Activated T-cell treated with anti-CD3 and anti-CD28 coated beads, Interleukin-2, amount 50 U/mL, for 4 hours (primary cell): ENCODE results near the gene HS1BP3. TPM values are rescaled to one million over a fixed set of nuclear protein-coding genes. Genes with fewer than 3 reads are reported as not detected.

Source experiments
- ATAC-seq, 2 donors: fragments of 200-7000 bp; cut with Tn5 transposase; one replicate each; pipeline ENCODE4 v1.10.0; 2021
- DNase-seq: peaks from one replicate; pipeline ENCODE4 v3.0.0-alpha.2; 2020
- H3K27me3 Mint-ChIP-seq: one replicate; pipeline ENCODE4 v1.8.0; 2021; ENCODE audit warnings: low read depth, mixed read lengths
- H3K36me3 Mint-ChIP-seq: one replicate; pipeline ENCODE4 v1.8.0; 2022; ENCODE audit warnings: mixed read lengths; ENCODE audit not compliant: insufficient read depth
- H3K4me1 Mint-ChIP-seq: one replicate; pipeline ENCODE4 v1.8.0; 2021; ENCODE audit warnings: low read depth, mixed read lengths
- H3K4me3 Mint-ChIP-seq: one replicate; pipeline ENCODE4 v1.8.0; 2021; ENCODE audit warnings: mild to moderate bottlenecking, moderate library complexity, mixed read lengths
- H3K9me3 Mint-ChIP-seq: one replicate; pipeline ENCODE4 v1.8.0; 2021; ENCODE audit warnings: mixed read lengths
- total RNA-seq, 3 donors: library from RNA; stranded (reverse); gene quantifications; one replicate each; pipeline ENCODE4 v1.2.1, GENCODE V29; 2021

Gene HS1BP3
- total RNA-seq, 3 donors from 2014 or later, result 6.0 to 6.7 (median 6.3) TPM

- Mint-ChIP-seq H3K36me3 (peaks cover 13% of the 10 kb centered on the region), H3K9me3 (no peaks in the 10 kb centered on the region), H3K4me3 (no peak overlapping the region), H3K27me3 (no peaks in the 10 kb centered on the region), H3K4me1 (no peaks in the 10 kb centered on the region)
- DNase-seq (no peak), ATAC-seq (no peak)
These were observed 24.0 kb downstream of the HS1BP3 start for GRCh38 chr2:20626698-20627513.

GRCh38 chr2:20626392-20626697 is 24.6 kb downstream of the HS1BP3 start:
- H3K4me3 Mint-ChIP-seq, result no peak overlapping the region
- no peaks in the 10 kb centered on the region for H3K4me1 Mint-ChIP-seq
- no peak for DNase-seq
- no peak for ATAC-seq
- H3K36me3 Mint-ChIP-seq, result peaks cover 9% of the 10 kb centered on the region
- H3K27me3 Mint-ChIP-seq, result no peaks in the 10 kb centered on the region
- H3K9me3 Mint-ChIP-seq, result no peaks in the 10 kb centered on the region

- ATAC-seq, result no peak
- H3K9me3 Mint-ChIP-seq, result no peaks in the 10 kb centered on the region
- H3K4me3 Mint-ChIP-seq, result no peak overlapping the region
- H3K4me1 Mint-ChIP-seq, result no peaks in the 10 kb centered on the region
- DNase-seq, result no peak
- peaks cover 11% of the 10 kb centered on the region for H3K36me3 Mint-ChIP-seq
- H3K27me3 Mint-ChIP-seq, result no peaks in the 10 kb centered on the region
These were observed 25.2 kb downstream of the HS1BP3 start for GRCh38 chr2:20625491-20626391.

DNA sequence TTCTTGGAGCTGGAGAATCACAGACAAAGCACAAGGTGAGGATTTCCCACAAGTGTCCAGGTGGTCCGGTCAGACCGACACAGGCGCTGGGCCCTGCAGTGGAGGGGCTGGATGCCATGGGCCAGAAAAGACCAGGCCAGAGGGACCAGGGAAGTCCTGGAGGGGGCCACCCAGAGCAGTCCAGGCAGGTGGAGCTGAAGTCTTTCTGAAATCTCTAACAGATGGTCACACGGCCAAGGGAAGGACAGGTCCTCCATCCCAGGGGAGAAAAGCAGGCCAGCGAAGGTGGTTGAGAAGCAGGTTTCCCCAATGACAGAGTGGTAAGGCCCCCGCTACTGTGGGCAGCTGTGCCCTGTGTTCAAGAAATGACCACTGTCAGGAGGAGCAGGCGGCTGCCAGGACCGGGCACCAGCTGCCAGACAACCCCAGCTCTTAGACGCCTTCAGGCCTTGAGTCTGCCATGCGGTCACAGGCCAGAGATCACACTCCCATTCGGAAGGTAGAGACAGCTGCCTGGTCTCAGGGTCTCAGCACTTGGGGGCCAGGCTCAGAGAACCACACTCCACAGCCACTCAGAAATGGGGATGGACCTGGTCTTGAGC is 25.9 kb downstream of the HS1BP3 start:
- DNase-seq, result no peak
- ATAC-seq, result no peak
- no peaks in the 10 kb centered on the region for H3K4me1 Mint-ChIP-seq
- no peaks in the 10 kb centered on the region for H3K27me3 Mint-ChIP-seq
- no peak overlapping the region for H3K4me3 Mint-ChIP-seq
- H3K36me3 Mint-ChIP-seq, result peaks cover 14% of the 10 kb centered on the region
- no peaks in the 10 kb centered on the region for H3K9me3 Mint-ChIP-seq

- Mint-ChIP-seq H3K27me3 (no peaks in the 10 kb centered on the region), H3K9me3 (no peaks in the 10 kb centered on the region), H3K4me3 (no peak overlapping the region), H3K4me1 (no peaks in the 10 kb centered on the region), H3K36me3 (peaks cover 17% of the 10 kb centered on the region)
- no peak for ATAC-seq
- no peak for DNase-seq
These were observed 26.6 kb downstream of the HS1BP3 start for GRCh38 chr2:20624156-20624883.

DNA sequence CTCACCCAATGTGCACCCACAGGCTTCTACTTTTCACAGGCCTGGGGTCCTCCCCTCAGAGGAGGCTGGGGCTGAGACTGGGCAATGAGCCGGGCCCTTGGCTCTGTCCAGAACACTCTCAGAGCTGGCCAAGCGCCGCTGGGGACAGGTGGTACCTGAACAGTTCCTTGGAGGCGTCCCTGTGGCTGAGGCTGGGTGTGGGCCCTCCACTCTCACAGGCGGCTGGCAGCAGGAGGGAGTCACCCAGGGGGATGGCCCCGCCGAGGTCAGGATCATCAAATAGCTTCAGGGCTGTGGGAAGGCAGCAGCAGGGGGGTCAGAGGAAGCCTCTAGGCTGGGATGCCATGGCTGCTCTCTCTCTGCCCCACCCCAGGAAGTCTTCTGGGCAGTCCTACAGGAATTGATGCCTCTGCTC is 27.1 kb downstream of the HS1BP3 start:
- DNase-seq (no peak), ATAC-seq (no peak)
- Mint-ChIP-seq H3K9me3 (no peaks in the 10 kb centered on the region), H3K4me1 (no peaks in the 10 kb centered on the region), H3K4me3 (no peak overlapping the region), H3K36me3 (peaks cover 16% of the 10 kb centered on the region), H3K27me3 (no peaks in the 10 kb centered on the region)

- Mint-ChIP-seq H3K27me3 (no peaks in the 10 kb centered on the region), H3K4me3 (no peak overlapping the region), H3K36me3 (peaks cover 13% of the 10 kb centered on the region), H3K4me1 (no peaks in the 10 kb centered on the region), H3K9me3 (no peaks in the 10 kb centered on the region)
- no peak for ATAC-seq
- DNase-seq, result no peak
These were observed 27.7 kb downstream of the HS1BP3 start for GRCh38 chr2:20623241-20623640.

GRCh38 chr2:20622731-20623130 is 28.2 kb downstream of the HS1BP3 start:
- no peak for ATAC-seq
- Mint-ChIP-seq H3K27me3 (no peaks in the 10 kb centered on the region), H3K4me1 (no peaks in the 10 kb centered on the region), H3K9me3 (no peaks in the 10 kb centered on the region), H3K36me3 (peaks cover 13% of the 10 kb centered on the region), H3K4me3 (no peak overlapping the region)
- DNase-seq, result no peak

- Mint-ChIP-seq H3K36me3 (peaks cover 13% of the 10 kb centered on the region), H3K4me3 (no peak overlapping the region), H3K27me3 (no peaks in the 10 kb centered on the region), H3K4me1 (no peaks in the 10 kb centered on the region), H3K9me3 (no peaks in the 10 kb centered on the region)
- DNase-seq (no peak), ATAC-seq (no peak)
These were observed 28.6 kb downstream of the HS1BP3 start for GRCh38 chr2:20622296-20622686.

DNA sequence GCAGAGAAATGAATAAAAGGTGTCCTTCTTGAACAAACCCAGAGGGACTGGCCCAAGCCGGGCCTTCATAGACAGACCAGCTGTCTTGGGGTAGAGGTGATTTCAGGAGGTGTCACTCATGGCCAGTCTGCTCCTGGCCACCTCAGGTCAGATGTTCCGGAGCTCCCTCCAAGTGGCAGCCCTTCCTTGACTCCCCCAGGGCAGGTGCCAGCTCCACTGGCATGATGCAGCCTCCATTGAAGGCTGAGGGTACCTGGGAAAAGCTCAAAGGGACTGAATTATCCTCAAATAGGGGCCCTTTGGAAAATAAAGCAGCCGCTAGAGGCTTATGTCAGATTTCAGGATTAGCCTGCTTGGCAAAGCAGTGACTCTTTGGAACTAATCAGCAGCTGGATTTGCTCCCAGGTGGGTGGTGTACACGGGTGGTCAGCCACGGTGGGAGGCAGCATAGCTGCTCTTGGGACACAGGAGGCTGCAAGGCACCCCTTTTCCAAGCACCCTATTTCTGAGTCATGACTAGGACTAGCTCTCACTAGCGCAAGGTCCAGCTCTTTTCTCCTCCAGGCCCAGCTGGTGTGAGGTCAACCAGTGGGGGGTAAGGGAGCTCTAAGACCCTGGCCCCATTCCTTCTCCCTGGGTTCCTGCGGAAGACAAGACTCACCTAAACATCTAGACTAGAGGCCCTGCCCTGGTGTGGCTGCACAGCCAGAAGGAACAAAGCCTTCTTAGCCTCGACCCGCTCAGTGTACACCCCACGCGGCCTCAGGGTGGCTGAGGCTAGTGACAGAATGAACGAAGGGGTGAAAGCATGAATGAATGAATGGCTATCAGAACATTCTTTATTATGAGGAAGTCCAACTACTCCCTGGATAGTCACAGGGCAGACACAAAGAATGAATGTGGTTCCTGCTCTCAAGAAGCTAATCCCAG is 29.3 kb downstream of the HS1BP3 start:
- H3K27me3 Mint-ChIP-seq, result no peaks in the 10 kb centered on the region

GRCh38 chr2:20620696-20621365 is 30.1 kb downstream of the HS1BP3 start:
- no peaks in the 10 kb centered on the region for H3K27me3 Mint-ChIP-seq
- peaks cover 13% of the 10 kb centered on the region for H3K36me3 Mint-ChIP-seq
- DNase-seq, result no peak
- no peaks in the 10 kb centered on the region for H3K9me3 Mint-ChIP-seq
- no peak overlapping the region for H3K4me3 Mint-ChIP-seq
- ATAC-seq, result no peak
- H3K4me1 Mint-ChIP-seq, result no peaks in the 10 kb centered on the region

More for the DNA sequence above, 29.3 kb downstream of the HS1BP3 start:
- no peak for ATAC-seq
- no peaks in the 10 kb centered on the region for H3K9me3 Mint-ChIP-seq
- no peak overlapping the region for H3K4me3 Mint-ChIP-seq
- no peak for DNase-seq
- peaks cover 13% of the 10 kb centered on the region for H3K36me3 Mint-ChIP-seq
- no peaks in the 10 kb centered on the region for H3K4me1 Mint-ChIP-seq

- H3K27me3 Mint-ChIP-seq, result no peaks in the 10 kb centered on the region
- no peaks in the 10 kb centered on the region for H3K9me3 Mint-ChIP-seq
- ATAC-seq (no peak), DNase-seq (no peak)
- no peaks in the 10 kb centered on the region for H3K4me1 Mint-ChIP-seq
- H3K4me3 Mint-ChIP-seq, result no peak overlapping the region
- peaks cover 13% of the 10 kb centered on the region for H3K36me3 Mint-ChIP-seq
These were observed 30.6 kb downstream of the HS1BP3 start for GRCh38 chr2:20620271-20620681.

DNA sequence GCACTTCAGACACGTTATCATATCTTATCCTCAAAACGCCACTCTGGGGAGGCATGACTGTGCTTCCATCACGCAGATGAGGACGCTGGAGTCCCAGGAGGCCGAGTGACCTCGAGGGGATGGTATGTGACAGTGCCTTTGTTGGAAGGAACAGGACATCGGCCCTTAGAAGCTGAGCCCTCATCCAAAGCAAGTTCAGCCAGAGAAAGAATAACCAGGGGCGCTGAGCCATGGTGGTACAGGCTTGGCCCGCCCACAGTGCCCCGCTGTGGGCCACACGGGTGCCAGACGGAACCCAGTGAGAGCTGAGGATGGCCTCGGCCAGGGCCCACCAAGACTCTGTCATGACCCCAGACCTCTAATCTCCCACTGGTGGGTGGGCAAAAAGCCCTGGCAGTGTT is 31.3 kb downstream of the HS1BP3 start:
- DNase-seq (no peak), ATAC-seq (no peak)
- Mint-ChIP-seq H3K4me3 (no peak overlapping the region), H3K36me3 (peaks cover 13% of the 10 kb centered on the region), H3K9me3 (no peaks in the 10 kb centered on the region), H3K4me1 (no peaks in the 10 kb centered on the region), H3K27me3 (no peaks in the 10 kb centered on the region)
